ENCODE results near the gene ORC3. TPM values are rescaled to one million over a fixed set of nuclear protein-coding genes. Genes with fewer than 3 reads are reported as not detected.

Gene ORC3
- total RNA-seq, 3 donors from 2014 or later: 22.6 to 32.6 (median 26.6) TPM

GRCh38 chr6:87698547-87699006 is 108.6 kb downstream of the ORC3 start:
- Histone ChIP-seq H3K9me3 (no peaks in the 10 kb centered on the region), H3K27ac (peak overlapping the region; percentile 34 to 99), H3K4me3 (peak overlapping the region; percentile 83 to 98 (median 96)), H3K36me3 (no peaks in the 10 kb centered on the region), H3K27me3 (no peaks in the 10 kb centered on the region), H3K4me1 (peaks cover 0 to 9% of the 10 kb centered on the region in 2 donors)
- TF ChIP-seq POLR2AphosphoS5 (IDR thresholded peaks at IDR 0.05) (no peak), CTCF (IDR thresholded peaks at IDR 0.05) (no peak), POLR2A (IDR thresholded peaks at IDR 0.05) (no peak)
- intact Hi-C loops (cut with DNase I; ENCODE audit: low total_unique reads): no loop called here
- no peak for DNase-seq (ENCODE audit: low spot score in 2 of 2)

- H3K9me3 ChIP-seq: no peaks in the 10 kb centered on the region
- H3K27ac ChIP-seq: peak overlapping the region; percentile 4 to 99
- no peak for DNase-seq (ENCODE audit: low spot score in 2 of 2)
- TF ChIP-seq CTCF (IDR thresholded peaks at IDR 0.05) (no peak), POLR2A (IDR thresholded peaks at IDR 0.05) (no peak), POLR2AphosphoS5 (IDR thresholded peaks at IDR 0.05) (no peak)
- peak overlapping the region; percentile 83 to 98 (median 96) for H3K4me3 ChIP-seq
- H3K27me3 ChIP-seq: no peaks in the 10 kb centered on the region
- intact Hi-C loops (cut with DNase I; ENCODE audit: low total_unique reads): no loop called here
- no peaks in the 10 kb centered on the region for H3K36me3 ChIP-seq
- peaks cover 0 to 9% of the 10 kb centered on the region in 2 donors for H3K4me1 ChIP-seq
Observed at GRCh38 chr6:87699576-87699975, 109.6 kb downstream of the ORC3 start.

- peaks cover 0 to 9% of the 10 kb centered on the region in 2 donors for H3K4me1 ChIP-seq
- H3K36me3 ChIP-seq: no peaks in the 10 kb centered on the region
- no peaks in the 10 kb centered on the region for H3K9me3 ChIP-seq
- peak overlapping the region; percentile 97 to 99 for H3K27ac ChIP-seq
- no peak for DNase-seq (ENCODE audit: low spot score in 2 of 2)
- TF ChIP-seq CTCF (IDR thresholded peaks at IDR 0.05) (no peak), POLR2A (IDR thresholded peaks at IDR 0.05) (no peak), POLR2AphosphoS5 (IDR thresholded peaks at IDR 0.05) (peak in 1 of 3 donors; percentile 16)
- H3K4me3 ChIP-seq: peak overlapping the region; percentile 83 to 98 (median 96)
- no peaks in the 10 kb centered on the region for H3K27me3 ChIP-seq
- intact Hi-C loops (cut with DNase I; ENCODE audit: low total_unique reads): no loop called here
Observed at GRCh38 chr6:87700397-87701343, 110.7 kb downstream of the ORC3 start.

- DNase-seq (ENCODE audit: low spot score in 2 of 2): peak in 1 of 2 donors; percentile 41
- no peaks in the 10 kb centered on the region for H3K27me3 ChIP-seq
- H3K9me3 ChIP-seq: no peaks in the 10 kb centered on the region
- H3K27ac ChIP-seq: peak overlapping the region; percentile 97 to 99
- peaks cover 0 to 9% of the 10 kb centered on the region in 2 donors for H3K4me1 ChIP-seq
- no peaks in the 10 kb centered on the region for H3K36me3 ChIP-seq
- TF ChIP-seq CTCF (IDR thresholded peaks at IDR 0.05): no peak
- TF ChIP-seq POLR2A (IDR thresholded peaks at IDR 0.05): no peak
- TF ChIP-seq POLR2AphosphoS5 (IDR thresholded peaks at IDR 0.05): no peak
- peak overlapping the region; percentile 83 to 98 (median 96) for H3K4me3 ChIP-seq
- intact Hi-C loops (cut with DNase I; ENCODE audit: low total_unique reads): no loop called here
Observed at GRCh38 chr6:87701344-87701675, 111.4 kb downstream of the ORC3 start.
